ENCODE measurements around the gene BTBD9. TPM values are rescaled to one million over a fixed set of nuclear protein-coding genes. Genes with fewer than 3 reads are reported as not detected.

Gene BTBD9
- total RNA-seq, 2 donors from 2014 or later = 19.0 to 33.2 TPM

DNA sequence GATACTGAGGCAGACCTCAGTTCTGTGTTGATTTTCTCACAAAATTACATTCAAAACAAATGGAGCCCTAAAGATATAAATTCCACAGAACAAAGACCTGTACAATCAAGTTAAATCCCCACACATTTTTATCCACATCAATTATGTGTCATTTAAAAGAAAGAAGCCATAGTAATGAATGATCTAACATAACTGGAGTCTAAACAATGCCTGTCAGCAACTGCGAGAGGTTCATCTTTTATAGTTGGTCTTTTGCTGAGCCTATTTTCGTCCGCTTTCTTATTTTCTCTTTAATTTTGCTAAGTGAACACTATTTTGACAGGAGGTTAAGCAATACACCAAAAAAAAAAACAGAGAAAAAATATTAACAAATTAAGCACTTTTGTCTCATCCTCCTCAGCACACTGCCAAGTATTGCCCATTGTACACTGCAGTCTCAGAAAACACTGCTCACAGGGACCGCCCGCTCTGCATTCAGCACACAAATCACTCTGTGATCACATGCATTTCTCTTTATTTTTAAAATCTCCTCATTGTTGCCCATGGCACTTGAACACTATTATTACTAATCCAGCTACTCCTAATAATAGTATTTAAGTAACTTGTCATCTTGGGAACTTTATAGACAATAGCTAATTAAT lies 140.8 kb downstream of the BTBD9 start:
- ATAC-seq = no peak
- DNase-seq = no peak
- intact Hi-C loops (cut with DNase I) = loop anchor here in 1 of 2 donors (10.0 kb wide), 1 partner anchor 704 kb away; no protein-coding TSS in a partner anchor

- no peak for DNase-seq
- intact Hi-C loops (cut with DNase I) = loop anchor here in 1 of 2 donors (10.0 kb wide), 1 partner anchor 703 kb away; no protein-coding TSS in a partner anchor
- ATAC-seq = peak in 1 of 2 donors; percentile 49
Observed at GRCh38 chr6:38498085-38498484, 141.6 kb downstream of the BTBD9 start.

DNA sequence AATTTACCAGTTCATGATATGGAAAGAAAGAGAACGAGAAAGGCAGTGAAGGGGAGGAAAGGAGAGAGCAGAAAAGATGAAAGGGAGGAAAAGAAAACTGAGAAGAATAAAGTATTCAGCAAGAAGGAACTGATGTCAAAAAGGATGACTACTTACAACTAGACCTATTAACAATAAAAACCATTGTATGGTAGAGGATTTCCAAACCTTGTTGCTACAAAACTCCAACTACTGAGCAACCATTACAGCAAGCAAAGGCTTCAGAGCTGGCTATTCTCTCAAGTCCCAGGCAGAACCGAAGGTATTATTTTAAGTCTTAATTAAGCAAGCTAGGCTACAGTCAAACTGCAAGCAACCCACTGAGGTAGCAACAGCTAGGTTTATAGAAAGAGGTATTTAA lies 142.2 kb downstream of the BTBD9 start:
- intact Hi-C loops (cut with DNase I) = loop anchor here in 1 of 2 donors (10.0 kb wide), 1 partner anchor 703 kb away; no protein-coding TSS in a partner anchor
- DNase-seq (no peak), ATAC-seq (no peak)

DNA sequence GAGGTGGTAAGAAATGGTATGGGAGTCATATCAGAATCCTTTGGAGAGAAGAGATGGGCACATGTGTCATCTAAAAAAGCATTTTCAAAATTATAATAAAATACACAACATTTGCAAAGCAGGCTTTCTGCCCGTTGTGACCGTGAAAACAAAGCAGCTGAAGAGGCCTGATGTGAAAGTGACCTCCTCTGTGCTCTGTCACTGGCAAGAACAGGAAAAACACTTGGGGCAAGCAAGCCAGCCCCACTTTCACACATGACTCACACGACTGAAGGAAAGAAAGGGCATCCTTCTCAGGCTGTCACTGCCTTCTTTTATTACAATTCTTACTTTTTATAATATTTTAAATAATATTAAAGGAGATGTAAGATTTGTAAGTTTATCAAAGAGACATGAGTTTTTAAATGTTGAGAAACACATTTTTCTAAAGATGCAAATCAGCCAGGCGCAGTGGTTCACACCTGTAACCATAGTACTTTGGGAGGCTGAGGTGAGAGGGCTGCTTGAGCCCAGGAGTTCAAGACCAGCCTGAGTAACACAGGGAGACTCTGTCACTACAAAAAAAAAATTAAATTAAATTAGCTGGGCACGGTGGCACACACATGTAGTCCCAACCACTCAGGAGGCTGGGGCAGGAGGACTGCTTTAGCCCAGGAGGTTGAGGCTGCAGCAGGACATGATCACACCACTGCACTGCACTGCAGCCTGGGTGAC lies 143.7 kb downstream of the BTBD9 start:
- ATAC-seq (no peak), DNase-seq (no peak)
- intact Hi-C loops (cut with DNase I) = loop anchor here in 1 of 2 donors (10.0 kb wide), 1 partner anchor 701 kb away; no protein-coding TSS in a partner anchor

GRCh38 chr6:38495518-38495917 lies 144.2 kb downstream of the BTBD9 start:
- DNase-seq (no peak), ATAC-seq (no peak)
- intact Hi-C loops (cut with DNase I) = loop anchor here in 1 of 2 donors (10.0 kb wide), 1 partner anchor 701 kb away; no protein-coding TSS in a partner anchor

DNA sequence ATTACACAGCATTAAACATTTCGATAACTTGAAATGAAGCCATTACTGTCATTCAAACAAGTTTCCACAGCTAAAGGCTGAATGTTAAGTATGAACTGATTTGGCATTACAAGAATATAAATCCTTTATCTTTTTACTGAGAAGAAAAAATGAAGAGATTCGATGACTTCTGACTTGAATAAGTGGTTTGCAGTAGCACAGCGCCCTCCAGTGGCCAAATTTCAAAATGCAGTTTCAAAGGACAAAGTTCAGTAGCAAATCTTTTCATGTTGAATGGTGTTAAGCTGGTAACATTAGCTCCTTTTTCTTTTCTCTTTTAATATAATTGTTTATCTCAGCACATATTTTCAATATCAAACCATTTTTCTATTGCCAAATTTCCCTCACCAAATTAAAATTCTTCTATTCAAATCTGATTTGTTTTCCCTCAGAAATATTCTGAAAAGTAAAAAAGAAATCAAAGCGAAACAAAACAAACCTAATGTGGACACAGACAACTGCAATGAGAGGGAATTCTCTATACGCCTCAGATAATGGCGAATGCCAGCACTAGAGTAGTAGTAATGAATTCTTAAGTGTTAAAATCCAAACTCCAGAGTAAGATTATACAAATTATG lies 145.7 kb downstream of the BTBD9 start:
- DNase-seq (peak; percentile 63), ATAC-seq (peak in 1 of 2 donors; percentile 24)
- intact Hi-C loops (cut with DNase I) = loop anchor here in 1 of 2 donors (10.0 kb wide), 1 partner anchor 699 kb away; no protein-coding TSS in a partner anchor

DNA sequence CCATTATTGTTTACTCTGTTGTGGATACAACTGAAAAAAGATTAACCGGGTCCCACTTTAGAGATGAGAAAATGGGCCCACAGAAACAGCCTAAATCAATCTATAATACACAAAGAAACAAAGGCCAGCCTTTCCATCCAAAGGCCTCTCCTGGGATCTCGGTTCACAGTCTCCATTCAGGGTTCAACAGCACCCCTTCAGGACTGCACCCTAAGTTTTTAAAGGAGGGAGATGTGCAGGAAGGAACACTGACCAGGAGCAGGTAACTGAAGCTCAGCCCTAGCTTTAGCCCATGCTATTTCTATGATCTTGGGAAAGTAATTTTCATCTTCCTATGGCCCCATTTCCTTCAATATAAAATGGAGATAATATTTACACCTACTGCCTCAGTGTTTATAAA lies 147.7 kb downstream of the BTBD9 start:
- ATAC-seq (no peak), DNase-seq (no peak)
- intact Hi-C loops (cut with DNase I) = loop anchor here in 1 of 2 donors (10.0 kb wide), 1 partner anchor 697 kb away; no protein-coding TSS in a partner anchor

DNA sequence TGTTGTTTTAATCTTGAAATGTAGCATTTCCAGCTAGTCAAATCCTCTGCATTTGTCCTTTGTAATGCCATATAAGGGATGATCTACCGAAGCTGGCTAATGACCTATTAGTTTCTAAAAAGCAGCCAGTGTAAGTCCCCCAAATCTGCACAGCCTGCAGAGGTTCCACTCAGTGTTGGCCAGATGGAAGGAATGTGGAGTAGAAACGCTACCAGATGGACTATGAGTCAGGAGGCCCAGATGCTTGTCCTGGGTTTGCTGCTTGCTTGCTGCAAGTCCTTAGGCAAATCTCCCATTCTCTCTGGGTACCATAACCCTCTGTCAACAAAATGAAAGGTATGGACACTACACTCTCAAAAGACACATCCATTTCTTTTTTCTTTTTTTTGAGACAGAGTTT lies 149.8 kb downstream of the BTBD9 start:
- intact Hi-C loops (cut with DNase I) = loop anchor here in 1 of 2 donors (10.0 kb wide), 1 partner anchor 695 kb away; no protein-coding TSS in a partner anchor
- no peak for DNase-seq
- no peak for ATAC-seq

GRCh38 chr6:38487423-38487822 lies 152.3 kb downstream of the BTBD9 start:
- DNase-seq = no peak
- intact Hi-C loops (cut with DNase I) = no loop called here
- no peak for ATAC-seq

- DNase-seq (no peak), ATAC-seq (no peak)
- intact Hi-C loops (cut with DNase I) = no loop called here
Observed at GRCh38 chr6:38485488-38485887, 154.2 kb downstream of the BTBD9 start.

DNA sequence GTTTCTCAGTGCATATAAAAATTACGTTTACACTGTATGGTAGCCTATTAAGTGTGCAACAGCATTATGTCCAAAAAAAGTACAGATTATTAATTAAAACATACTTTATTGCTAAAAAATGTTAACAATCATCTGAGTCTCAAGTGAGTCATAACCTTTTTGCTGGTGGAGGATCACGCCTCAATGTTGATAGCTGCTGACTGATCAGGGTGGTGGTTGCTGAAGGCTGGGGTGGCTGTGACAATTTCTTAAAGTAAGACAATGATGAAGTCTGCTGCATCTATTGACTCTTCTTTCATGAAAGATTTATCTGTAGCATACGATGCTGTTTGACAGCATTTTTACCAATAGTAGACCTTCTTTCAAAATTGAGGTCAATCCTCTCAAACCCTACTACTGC lies 155.1 kb downstream of the BTBD9 start:
- ATAC-seq = no peak
- DNase-seq = no peak
- intact Hi-C loops (cut with DNase I) = no loop called here

GRCh38 chr6:38483526-38483925 lies 156.2 kb downstream of the BTBD9 start:
- intact Hi-C loops (cut with DNase I) = no loop called here
- no peak for DNase-seq
- peak; percentile 30 to 43 for ATAC-seq

DNA sequence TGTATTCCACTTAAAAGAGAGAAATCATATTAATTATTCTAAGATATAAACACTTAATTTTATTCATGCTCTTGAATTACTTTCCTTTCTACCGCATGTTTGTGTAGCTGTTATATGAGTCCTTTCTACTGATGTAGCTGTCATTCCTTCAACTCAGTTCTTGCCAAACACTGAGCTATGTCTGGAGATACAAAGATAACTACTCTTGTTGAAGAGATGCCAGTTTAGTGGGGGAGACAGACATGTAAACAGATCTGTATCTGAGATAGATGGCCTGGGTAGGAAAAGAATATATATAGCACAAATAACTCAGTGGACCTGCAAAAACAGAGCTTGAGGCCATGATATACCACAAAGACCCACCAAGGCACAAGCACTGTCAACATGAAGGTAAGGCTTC lies 157.3 kb downstream of the BTBD9 start:
- intact Hi-C loops (cut with DNase I) = no loop called here
- DNase-seq (no peak), ATAC-seq (no peak)

DNA sequence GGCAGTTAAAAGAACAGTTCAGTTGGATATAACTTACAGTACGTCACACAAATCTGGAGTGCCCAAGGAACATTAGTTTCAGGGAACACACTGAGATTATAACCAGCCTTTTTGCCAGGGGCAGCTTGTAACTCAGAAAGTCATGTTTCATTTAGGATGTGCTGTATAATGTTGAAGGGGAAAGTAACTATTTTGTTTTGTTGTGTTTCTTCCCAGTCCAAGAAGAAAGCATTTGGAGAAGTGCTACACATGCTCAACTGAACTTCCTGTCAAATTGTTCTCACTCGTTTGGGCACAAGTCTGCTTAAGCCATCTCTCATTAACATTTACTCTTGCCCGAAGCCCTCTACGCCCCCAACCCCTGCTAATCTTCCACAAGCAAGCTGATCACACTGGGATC lies 157.9 kb downstream of the BTBD9 start:
- DNase-seq = no peak
- no peak for ATAC-seq
- intact Hi-C loops (cut with DNase I) = no loop called here

GRCh38 chr6:38481211-38481836 lies 158.4 kb downstream of the BTBD9 start:
- intact Hi-C loops (cut with DNase I) = no loop called here
- DNase-seq (no peak), ATAC-seq (no peak)

GRCh38 chr6:38480036-38480435 lies 159.7 kb downstream of the BTBD9 start:
- DNase-seq = no peak
- intact Hi-C loops (cut with DNase I) = no loop called here

DNA sequence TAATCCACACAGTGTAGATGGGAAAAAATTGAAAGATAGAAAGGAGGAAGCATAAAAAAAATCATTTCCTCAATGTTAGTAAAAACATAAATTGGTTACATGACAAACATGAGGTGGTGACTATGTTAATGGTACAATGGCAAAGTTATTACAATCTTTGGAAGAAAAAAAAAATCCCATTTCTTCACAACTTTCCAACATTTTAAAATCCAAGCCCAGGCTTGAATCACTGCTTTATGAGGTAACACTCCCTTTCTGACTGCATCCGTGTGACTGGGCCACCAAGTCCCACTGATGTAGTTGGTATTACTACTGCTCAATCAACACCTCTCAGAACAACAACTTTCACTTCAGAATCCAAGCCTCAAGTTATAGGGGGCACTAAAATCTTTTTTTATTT lies 160.4 kb downstream of the BTBD9 start:
- ATAC-seq (no peak), DNase-seq (no peak)
- intact Hi-C loops (cut with DNase I) = no loop called here

More at GRCh38 chr6:38480036-38480435, 159.7 kb downstream of the BTBD9 start:
- ATAC-seq = no peak

GRCh38 chr6:38477680-38478260 lies 162.0 kb downstream of the BTBD9 start:
- intact Hi-C loops (cut with DNase I) = no loop called here
- no peak for DNase-seq
- ATAC-seq = no peak

GRCh38 chr6:38476888-38477287 lies 162.8 kb downstream of the BTBD9 start:
- ATAC-seq = no peak
- intact Hi-C loops (cut with DNase I) = no loop called here
- no peak for DNase-seq
